SH-SY5Y (cell line): Measurements from ENCODE around the gene GRK6.

Experiments used
- GATA2 ChIP-seq: IDR thresholded peaks from 2 replicates; pipeline ENCODE4 v1.6.1; 2011; ENCODE audit warnings: mild to moderate bottlenecking, low read depth, low read length
- GATA3 ChIP-seq: IDR thresholded peaks from 2 replicates; pipeline ENCODE4 v1.6.1; 2011; ENCODE audit warnings: low read depth, mild to moderate bottlenecking, low read length, moderate library complexity

GRCh38 chr5:177384134-177384533 lies 42.3 kb upstream of the GRK6 start, which contains the start of gene SLC34A1:
- TF ChIP-seq GATA2 (no peak), GATA3 (no peak)
